ENCODE results near the gene NKD2.

DNA sequence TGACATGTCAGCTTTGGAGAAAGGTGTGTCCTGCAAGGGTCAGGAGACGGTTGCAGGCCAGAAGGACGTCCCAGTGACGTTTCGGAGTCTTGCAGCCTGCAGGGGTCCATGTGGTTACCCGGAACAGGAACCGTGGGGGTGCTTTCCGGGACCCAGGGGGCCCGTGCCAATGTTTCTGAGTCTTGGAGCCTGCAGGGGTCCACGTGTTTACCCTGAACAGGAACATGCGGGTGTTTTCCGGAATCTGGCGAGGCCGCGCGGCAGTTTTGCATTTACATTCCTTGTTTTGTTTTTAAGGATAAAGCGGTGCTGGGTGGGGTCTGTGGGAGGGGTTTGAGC is 30.6 kb downstream of the NKD2 start:
- TF ChIP-seq, protein P1, sequence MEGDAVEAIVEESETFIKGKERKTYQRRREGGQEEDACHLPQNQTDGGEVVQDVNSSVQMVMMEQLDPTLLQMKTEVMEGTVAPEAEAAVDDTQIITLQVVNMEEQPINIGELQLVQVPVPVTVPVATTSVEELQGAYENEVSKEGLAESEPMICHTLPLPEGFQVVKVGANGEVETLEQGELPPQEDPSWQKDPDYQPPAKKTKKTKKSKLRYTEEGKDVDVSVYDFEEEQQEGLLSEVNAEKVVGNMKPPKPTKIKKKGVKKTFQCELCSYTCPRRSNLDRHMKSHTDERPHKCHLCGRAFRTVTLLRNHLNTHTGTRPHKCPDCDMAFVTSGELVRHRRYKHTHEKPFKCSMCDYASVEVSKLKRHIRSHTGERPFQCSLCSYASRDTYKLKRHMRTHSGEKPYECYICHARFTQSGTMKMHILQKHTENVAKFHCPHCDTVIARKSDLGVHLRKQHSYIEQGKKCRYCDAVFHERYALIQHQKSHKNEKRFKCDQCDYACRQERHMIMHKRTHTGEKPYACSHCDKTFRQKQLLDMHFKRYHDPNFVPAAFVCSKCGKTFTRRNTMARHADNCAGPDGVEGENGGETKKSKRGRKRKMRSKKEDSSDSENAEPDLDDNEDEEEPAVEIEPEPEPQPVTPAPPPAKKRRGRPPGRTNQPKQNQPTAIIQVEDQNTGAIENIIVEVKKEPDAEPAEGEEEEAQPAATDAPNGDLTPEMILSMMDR (IDR thresholded peaks at IDR 0.05; ENCODE audit: poor library complexity), result no peak
- no peak for TF ChIP-seq EZH2 (IDR thresholded peaks at IDR 0.05; ENCODE audit: borderline replicate concordance)
